Body of pancreas (tissue), 4 donors: ENCODE data around the gene DEK. TPM values are rescaled to one million over a fixed set of nuclear protein-coding genes. Genes with fewer than 3 reads are reported as not detected.

Source experiments
- ATAC-seq: fragments of 150-250 bp; one replicate; pipeline ENCODE4 v1.9.1; 2016
- DNase-seq, 4 donors: peaks; one replicate each; pipeline ENCODE4 v3.0.0-alpha.2; 2019
- H3K27ac ChIP-seq, 4 donors: fragments of 200-600 bp; sonication (generic); 1 replicate in 3 of 4; 2 replicates in 1 of 4; pipeline versions ENCODE4 v1.5.1 to v1.6.1; 2016 to 2019; ENCODE audit warnings: mild to moderate bottlenecking in 1 of 4, mixed read lengths in 1 of 4, moderate library complexity in 1 of 4
- H3K27me3 ChIP-seq, 2 donors: fragments of 200-600 bp; sonication (generic); one replicate each; pipeline ENCODE4 v1.6.0; 2016; ENCODE audit warnings: mild to moderate bottlenecking in 1 of 2
- H3K36me3 ChIP-seq, 2 donors: fragments of 200-600 bp; sonication (generic); replicated peaks in 1 of 2; 2 replicates each; pipeline ENCODE4 v1.5.1; 2016; ENCODE audit warnings: low read depth in 2 of 2; ENCODE audit not compliant: insufficient read depth in 1 of 2
- H3K4me1 ChIP-seq: fragments of 200-600 bp; sonication (generic); one replicate; pipeline ENCODE4 v1.6.0; 2016
- H3K4me3 ChIP-seq, 2 donors: fragments of 200-600 bp; sonication (generic); 1 replicate in 1 of 2; 2 replicates in 1 of 2; pipeline ENCODE4 v1.5.1; 2016 to 2019
- H3K9me3 ChIP-seq, 3 donors: fragments of 200-600 bp; sonication (generic); 1 replicate in 2 of 3; 2 replicates in 1 of 3; pipeline ENCODE4 v1.5.1; 2016
- POLR2A ChIP-seq, 3 donors: fragments of 450-650 bp; IDR thresholded peaks; one replicate each; pipeline ENCODE4 v1.6.1; 2016; ENCODE audit warnings: antibody characterized with exemption in 3 of 3, mild to moderate bottlenecking in 2 of 3
- WGBS, 2 donors: methylation state at CpG; one replicate each; pipeline ENCODE4 v1.1.5; 2017; 5-methylcytosine and 5-hydroxymethylcytosine counted together
- intact Hi-C: fragments of 100-400 bp; cut with DNase I; formaldehyde crosslinking; loops from one replicate; pipeline ENCODE4 v1.15.1; 2023
- total RNA-seq, 2 donors: library from RNA; depleted of rRNA; stranded (reverse); fragments of >200 nt; gene quantifications; one replicate each; pipeline ENCODE4 v1.1.0, GENCODE V29; 2016
- TF ChIP-seq, protein P1 (sequence below), 7 experiments: fragments of 450-650 bp in 4 of 7; fragments of 200-600 bp in 3 of 7; sonication (generic) in 3 of 7; IDR thresholded peaks; one replicate each; pipeline ENCODE4 v1.5.1; 2016 to 2019; ENCODE audit warnings: antibody characterized with exemption in 7 of 7

DEK gene
- total RNA-seq, 2 donors from 2014 or later: 67.2 to 72.9 TPM

DNA sequence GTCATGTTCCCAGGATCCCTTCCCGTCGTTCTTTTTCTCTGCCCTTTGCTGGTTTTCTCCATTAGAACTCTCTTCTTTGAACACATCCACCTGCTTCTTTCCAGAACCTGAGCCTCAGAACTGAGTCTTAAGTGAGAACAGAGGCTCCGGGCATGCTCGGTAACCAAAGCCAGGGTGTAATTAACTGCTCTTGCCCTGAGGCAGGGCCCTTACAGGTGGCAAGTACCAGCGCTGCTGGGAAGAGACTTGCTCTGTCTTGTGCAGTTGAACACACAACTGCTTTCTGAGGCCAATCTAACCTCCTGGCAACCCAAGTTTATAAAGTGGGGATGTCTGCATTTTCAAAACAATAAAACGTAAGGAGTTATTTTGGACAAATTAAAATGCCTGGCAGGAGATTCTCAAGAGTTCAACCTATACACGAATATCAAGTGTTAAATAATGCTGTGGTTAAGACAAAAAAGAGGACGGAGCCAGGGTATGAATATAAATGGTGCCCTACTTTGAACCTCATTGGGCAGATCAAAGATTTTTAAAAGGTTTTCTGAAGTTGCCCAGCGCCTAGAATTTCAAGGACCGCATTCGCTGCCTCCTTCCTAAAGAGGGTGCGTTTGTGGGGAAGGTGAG lies 12.4 kb upstream of the DEK start:
- Histone ChIP-seq H3K36me3 (no peaks in the 10 kb centered on the region), H3K27ac (no peak overlapping the region), H3K27me3 (peaks cover 0 to 10% of the 10 kb centered on the region in 2 donors), H3K4me3 (peak overlapping the region in 1 of 2 donors; percentile 9), H3K9me3 (no peaks in the 10 kb centered on the region), H3K4me1 (peaks cover 11% of the 10 kb centered on the region)
- ATAC-seq (no peak), DNase-seq (no peak)
- intact Hi-C loops: no loop called here
- 30 to 45% methylated on average over 12 of the region's 12 CpGs for WGBS, 2 donors
- no peak for TF ChIP-seq POLR2A (IDR thresholded peaks at IDR 0.05)
- TF ChIP-seq, protein P1, sequence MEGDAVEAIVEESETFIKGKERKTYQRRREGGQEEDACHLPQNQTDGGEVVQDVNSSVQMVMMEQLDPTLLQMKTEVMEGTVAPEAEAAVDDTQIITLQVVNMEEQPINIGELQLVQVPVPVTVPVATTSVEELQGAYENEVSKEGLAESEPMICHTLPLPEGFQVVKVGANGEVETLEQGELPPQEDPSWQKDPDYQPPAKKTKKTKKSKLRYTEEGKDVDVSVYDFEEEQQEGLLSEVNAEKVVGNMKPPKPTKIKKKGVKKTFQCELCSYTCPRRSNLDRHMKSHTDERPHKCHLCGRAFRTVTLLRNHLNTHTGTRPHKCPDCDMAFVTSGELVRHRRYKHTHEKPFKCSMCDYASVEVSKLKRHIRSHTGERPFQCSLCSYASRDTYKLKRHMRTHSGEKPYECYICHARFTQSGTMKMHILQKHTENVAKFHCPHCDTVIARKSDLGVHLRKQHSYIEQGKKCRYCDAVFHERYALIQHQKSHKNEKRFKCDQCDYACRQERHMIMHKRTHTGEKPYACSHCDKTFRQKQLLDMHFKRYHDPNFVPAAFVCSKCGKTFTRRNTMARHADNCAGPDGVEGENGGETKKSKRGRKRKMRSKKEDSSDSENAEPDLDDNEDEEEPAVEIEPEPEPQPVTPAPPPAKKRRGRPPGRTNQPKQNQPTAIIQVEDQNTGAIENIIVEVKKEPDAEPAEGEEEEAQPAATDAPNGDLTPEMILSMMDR (IDR thresholded peaks at IDR 0.05): no peak

DNA sequence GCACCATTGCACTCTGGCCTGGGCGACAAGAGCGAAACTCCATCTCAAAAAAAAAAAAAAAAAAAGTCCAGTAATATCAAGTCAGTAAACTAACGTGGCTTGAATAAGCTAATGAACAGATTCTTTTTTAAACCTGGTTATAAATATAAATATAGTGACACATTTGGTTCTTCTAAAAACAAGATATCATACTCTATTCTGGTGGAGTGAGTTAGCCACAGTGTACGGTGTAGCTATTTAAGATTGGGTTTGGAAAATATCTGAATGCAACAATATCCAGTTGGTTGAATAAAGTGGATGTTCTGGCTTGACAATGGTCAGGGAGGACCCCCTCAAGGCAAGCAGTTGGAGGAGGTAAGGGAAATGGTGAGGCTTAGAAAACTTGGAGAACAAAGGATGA lies 5.9 kb upstream of the DEK start:
- Histone ChIP-seq H3K36me3 (no peaks in the 10 kb centered on the region), H3K4me3 (no peak overlapping the region), H3K9me3 (no peaks in the 10 kb centered on the region), H3K4me1 (peaks cover 14% of the 10 kb centered on the region), H3K27ac (peak overlapping the region in 2 of 4 donors; percentile 60 to 69), H3K27me3 (no peaks in the 10 kb centered on the region)
- ATAC-seq (no peak), DNase-seq (no peak)
- intact Hi-C loops: no loop called here
- no peak for TF ChIP-seq POLR2A (IDR thresholded peaks at IDR 0.05)
- TF ChIP-seq, protein P1 (IDR thresholded peaks at IDR 0.05): no peak
- WGBS, 2 donors: 85 to 87% methylated on average over 4 of the region's 4 CpGs

DNA sequence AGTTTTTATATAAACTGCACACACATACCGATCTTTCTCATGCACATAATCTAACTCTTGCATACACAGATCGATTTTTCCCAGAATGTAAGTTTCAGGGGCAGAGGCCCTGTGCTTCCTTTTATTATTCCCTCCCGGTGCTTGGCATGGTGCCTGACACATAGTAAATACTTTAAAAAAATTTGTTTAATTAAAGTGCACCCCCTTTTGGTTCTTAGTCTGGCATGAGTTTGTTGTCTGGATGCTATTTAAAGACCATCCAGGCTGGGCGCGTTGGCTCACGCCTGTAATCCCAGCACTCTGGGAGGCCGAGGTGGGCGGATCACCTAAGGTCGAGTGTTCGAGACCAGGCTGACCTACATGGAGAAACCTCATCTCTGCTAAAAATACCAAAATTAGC lies 5.4 kb upstream of the DEK start:
- intact Hi-C loops: no loop called here
- Histone ChIP-seq H3K27me3 (no peaks in the 10 kb centered on the region), H3K27ac (peak overlapping the region in 3 of 4 donors; percentile 28 to 69 (median 60)), H3K9me3 (no peaks in the 10 kb centered on the region), H3K36me3 (no peaks in the 10 kb centered on the region), H3K4me3 (no peak overlapping the region), H3K4me1 (peaks cover 17% of the 10 kb centered on the region)
- TF ChIP-seq, protein P1 (IDR thresholded peaks at IDR 0.05): no peak
- no peak for TF ChIP-seq POLR2A (IDR thresholded peaks at IDR 0.05)
- WGBS, 2 donors: 8% methylated on average over 10 of the region's 10 CpGs
- peak; percentile 54 to 69 (median 62) for DNase-seq
- peak; percentile 69 for ATAC-seq

DNA sequence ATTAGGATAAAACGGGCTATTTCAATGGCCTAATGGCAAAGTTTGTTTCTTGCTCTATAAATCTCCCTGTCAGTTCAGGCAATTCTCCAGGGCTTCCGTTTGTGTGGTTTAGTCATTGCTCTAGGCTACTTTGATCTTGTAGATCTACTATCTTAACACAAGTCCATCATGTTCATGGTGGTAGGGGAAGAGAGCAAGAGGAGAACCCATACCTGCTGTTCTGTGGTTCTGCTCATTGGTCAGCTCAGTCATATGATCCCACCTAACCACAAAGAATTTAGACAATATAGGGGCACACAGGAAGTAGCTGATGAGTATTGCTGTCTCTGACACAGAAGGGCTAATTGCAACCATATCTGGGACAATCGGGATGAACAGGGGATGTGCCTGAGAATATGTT lies 4.9 kb upstream of the DEK start:
- intact Hi-C loops: no loop called here
- ATAC-seq: no peak
- H3K27me3 ChIP-seq: no peaks in the 10 kb centered on the region
- no peak for TF ChIP-seq POLR2A (IDR thresholded peaks at IDR 0.05)
- TF ChIP-seq, protein P1 (IDR thresholded peaks at IDR 0.05): no peak
- H3K27ac ChIP-seq: peak overlapping the region in 3 of 4 donors; percentile 28 to 69 (median 60)
- WGBS, 2 donors: 5 to 8% methylated on average over 3 of the region's 3 CpGs
- DNase-seq: no peak
- no peaks in the 10 kb centered on the region for H3K9me3 ChIP-seq
- H3K4me3 ChIP-seq: no peak overlapping the region
- peaks cover 17% of the 10 kb centered on the region for H3K4me1 ChIP-seq
- H3K36me3 ChIP-seq: no peaks in the 10 kb centered on the region

DNA sequence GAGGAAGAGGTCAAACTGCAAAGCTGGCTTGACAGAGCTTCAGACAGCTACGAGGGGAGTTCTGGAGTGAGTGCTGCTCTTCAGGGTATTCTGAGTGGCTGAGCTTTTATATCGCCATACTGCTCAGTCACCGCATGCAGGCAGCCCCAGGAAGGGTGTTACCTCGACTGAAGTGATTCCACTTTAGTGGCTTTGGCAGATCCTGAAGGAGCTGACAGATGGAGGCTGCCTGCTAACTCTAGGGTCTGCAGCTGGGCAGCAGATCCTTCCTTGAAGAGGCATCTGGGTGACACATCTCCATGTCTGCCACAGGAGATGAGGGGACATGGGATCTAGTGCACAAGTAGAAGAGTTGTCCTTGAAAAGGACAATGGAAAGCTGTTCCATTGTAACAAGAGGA lies 3.7 kb upstream of the DEK start:
- Histone ChIP-seq H3K4me3 (no peak overlapping the region), H3K27me3 (no peaks in the 10 kb centered on the region), H3K27ac (no peak overlapping the region), H3K36me3 (no peaks in the 10 kb centered on the region), H3K9me3 (no peaks in the 10 kb centered on the region), H3K4me1 (peaks cover 18% of the 10 kb centered on the region)
- intact Hi-C loops: no loop called here
- no peak for TF ChIP-seq POLR2A (IDR thresholded peaks at IDR 0.05)
- TF ChIP-seq, protein P1 (IDR thresholded peaks at IDR 0.05): no peak
- ATAC-seq: no peak
- WGBS, 2 donors: 67 to 80% methylated on average over 3 to 4 of the region's 4 CpGs
- DNase-seq: no peak
